HG03460 (cell line): ENCODE data around the gene BIN1.
"Not testable (repeated sequence)": the region's sequence is repeated elsewhere in the genome, so short reads cannot be mapped to it uniquely, and the experiment has no call there.

ENCODE experiments used
- ATAC-seq: cut with Tn5 transposase; IDR thresholded peaks from one replicate; pipeline ENCODE4 v1.9.1; 2021; ENCODE audit not compliant: unreplicated experiment

Gene BIN1

GRCh38 chr2:127029350-127030051 is 77.5 kb downstream of the BIN1 start:
- ATAC-seq = no peak

- not testable (repeated sequence) for ATAC-seq
These were observed 78.2 kb downstream of the BIN1 start for GRCh38 chr2:127028745-127029144.

GRCh38 chr2:127027715-127028114 is 79.2 kb downstream of the BIN1 start:
- ATAC-seq = no peak

DNA sequence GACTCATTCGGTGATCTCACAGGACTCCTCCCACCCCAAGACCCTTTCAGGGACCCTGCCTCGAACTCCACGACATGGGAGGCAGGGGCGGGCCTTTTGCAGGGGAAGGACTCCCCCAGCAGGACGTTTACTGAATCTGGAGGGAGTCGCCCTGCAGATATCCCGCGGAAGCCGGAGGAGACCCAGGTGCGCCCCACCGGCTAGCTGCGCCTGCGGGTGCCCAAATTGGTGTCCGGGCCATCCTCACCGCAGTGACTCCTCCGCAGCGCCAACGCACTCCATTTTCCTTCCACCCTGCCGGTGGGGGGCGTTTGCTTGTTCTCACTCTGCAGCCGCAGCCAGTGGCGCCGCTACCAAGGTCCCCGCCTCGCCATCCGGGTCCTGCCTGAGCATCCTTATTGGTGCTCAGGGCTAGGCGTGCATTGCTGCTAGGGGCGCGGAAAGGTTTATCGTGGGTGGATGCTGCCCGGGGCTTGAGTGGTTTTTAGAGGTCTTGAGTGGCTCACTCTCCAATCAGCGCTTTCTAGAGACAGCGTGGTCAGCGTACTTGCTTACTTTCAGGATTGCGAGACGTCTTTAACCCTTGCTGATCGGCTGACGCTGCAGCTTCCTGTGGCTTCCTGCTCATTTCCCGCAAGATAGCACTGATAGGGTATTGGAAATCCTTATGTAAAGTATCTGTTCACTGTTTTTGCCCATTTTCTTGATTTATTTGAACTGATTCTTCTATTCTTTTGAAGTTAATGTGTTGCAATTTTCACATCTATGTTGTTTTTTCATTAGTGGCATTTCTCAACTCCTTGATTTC is 81.4 kb downstream of the BIN1 start:
- ATAC-seq = peak; percentile 93

GRCh38 chr2:127024769-127025358 is 82.1 kb downstream of the BIN1 start:
- no peak for ATAC-seq

- ATAC-seq = no peak
These were observed 83.5 kb downstream of the BIN1 start for GRCh38 chr2:127023504-127023903.

GRCh38 chr2:127022817-127023216 is 84.1 kb downstream of the BIN1 start:
- ATAC-seq = no peak

GRCh38 chr2:127020536-127020935 is 86.4 kb downstream of the BIN1 start:
- no peak for ATAC-seq

DNA sequence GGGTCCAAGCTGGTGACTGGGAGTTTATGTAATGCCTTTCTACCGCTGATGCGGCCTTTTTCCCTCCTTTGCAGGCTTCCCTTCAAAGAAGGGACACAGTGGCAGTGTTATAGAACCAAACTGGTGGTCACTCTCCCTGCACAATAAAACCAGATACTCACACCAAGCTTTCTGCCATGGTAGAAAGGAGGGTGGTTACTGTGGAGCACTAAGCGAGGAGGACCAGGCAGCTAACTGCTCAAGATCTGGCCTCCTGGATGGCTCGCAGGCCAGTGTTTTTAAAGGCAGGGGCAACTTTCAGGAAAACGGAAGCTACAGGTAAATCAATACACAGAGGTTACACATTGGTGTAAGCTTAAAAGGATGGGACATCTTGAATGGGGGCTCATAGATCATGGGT is 89.4 kb downstream of the BIN1 start:
- no peak for ATAC-seq

GRCh38 chr2:127016329-127016728 is 90.6 kb downstream of the BIN1 start:
- no peak for ATAC-seq

DNA sequence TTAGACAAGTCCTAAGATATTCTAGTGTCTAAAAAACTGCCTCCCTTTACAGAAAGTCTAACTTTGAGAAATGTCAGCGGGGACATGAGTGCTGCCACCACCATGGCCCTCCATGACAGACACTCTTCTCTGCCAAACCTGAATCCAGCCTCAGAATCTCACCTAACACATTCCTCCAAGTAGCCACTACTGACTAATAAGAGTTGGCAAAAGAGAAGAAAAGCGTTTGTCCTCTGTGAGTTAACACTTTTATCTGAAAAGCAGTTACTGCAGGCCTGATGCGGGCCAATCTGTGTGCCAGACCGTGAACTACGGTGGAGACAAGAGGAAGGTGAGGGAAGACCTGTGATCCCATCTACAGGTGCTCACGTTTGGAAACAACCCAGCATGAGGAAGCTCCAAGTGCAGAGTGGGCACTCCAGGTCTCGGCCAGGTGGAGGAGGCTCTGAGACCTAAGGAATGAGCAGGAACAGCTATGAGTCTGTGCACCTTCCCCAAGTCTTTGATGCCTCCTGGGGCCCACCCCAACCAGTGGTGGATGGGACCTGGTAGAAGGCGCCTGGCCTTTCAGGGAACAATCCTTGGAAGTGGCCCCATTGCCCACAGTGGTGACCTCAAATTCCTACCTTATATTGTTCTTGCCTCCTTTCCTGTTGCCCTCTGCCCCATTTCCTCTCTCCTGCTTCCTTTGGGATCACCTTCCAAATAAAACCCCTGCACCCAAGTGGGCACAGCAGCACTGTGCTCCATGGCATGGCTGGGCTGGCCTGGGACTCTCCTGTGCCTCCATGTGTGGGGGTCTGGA is 91.6 kb downstream of the BIN1 start:
- ATAC-seq = no peak

- ATAC-seq = no peak
These were observed 92.3 kb downstream of the BIN1 start for GRCh38 chr2:127014630-127015029.

GRCh38 chr2:127014224-127014623 is 92.7 kb downstream of the BIN1 start:
- no peak for ATAC-seq

DNA sequence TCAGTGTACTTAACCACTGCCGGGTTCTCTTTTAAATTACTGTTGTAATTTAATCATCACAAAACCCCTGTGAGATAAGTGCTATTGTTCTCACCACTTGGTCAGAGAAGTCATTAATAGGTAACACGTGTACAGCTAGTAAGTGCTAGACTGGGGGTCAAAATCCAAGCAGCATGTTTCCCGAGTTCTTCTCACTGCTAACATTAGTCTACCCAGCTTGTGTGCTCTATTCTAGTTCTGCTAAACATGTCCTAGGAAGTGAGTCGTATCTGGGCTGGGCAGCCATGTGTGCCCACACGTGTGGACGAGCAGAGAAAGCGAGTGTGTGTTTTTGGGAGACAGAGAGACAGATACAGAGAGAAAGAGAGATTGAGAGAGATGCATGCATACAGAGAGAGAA is 94.1 kb downstream of the BIN1 start:
- ATAC-seq = no peak

GRCh38 chr2:127012215-127012614 is 94.7 kb downstream of the BIN1 start:
- ATAC-seq = no peak

DNA sequence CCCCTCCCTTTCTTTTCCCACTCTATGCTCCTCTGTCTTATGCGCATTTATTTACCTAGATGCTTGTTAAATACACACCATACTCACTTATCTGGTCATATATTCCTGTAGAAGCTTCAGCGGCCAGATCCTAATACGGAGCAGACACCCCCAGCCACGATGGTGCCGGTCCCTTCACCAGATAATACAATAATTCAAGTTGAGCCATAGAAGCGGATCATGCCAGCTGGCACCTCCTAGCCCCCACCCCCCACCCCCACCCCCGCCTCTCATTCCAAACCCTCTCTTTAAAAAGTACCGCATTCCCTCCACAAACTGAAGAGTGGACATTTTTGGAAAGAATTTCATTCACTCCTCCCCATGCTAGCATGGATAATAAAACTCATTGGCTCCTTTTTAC is 95.2 kb downstream of the BIN1 start:
- no peak for ATAC-seq

- no peak for ATAC-seq
These were observed 95.7 kb downstream of the BIN1 start for GRCh38 chr2:127011231-127011661.

DNA sequence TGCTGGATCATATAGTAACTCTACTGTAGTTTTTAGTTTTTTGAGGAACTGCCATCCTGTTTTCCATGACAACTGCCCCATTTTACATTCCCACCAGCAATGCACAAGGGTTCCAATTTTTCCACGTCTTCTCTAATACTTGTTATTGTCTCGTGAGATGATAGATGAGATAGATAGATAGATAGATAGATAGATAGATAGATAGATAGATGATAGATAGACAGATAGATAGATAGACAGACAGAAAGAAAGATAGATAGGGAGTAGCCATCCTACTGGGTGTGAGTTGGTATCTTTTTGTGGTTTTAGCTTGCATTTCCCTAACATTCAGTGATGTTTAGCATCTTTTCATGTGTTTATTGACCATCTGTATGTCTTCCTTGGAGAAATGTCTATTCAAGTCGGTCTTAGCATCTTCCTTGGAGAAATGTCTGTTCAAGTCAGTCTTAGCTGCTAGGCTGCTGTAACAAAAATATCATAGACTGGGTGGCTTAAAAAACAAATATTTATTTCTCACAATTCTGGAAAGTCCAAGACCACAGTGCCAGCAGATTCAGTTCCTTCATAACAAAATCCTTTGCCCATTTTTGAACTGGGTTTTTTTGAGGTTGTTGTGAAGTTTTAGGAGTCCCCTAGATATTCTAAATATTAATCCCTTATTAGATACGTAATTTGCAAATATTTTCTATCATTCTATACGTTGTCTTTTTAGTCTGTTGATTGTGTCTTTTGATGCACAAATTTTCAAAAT is 98.5 kb downstream of the BIN1 start:
- ATAC-seq = no peak

DNA sequence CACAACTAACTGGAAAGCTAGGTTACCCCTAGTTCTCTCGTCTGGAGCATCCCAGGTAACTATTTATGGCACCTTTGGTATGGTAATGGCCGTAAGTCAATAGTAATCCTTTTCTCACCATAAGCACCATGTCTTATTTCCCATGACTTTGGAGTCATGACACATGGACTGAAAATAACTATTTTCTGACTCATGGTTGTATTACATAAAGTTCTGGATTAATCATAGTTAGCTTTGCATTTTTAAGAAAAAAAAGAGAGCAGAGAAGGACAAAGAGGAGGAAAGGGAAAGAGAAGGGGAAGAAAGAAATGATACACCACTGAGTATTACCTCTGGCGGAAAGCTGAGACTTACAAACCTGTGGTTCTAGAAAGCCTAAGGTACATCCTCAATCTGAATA is 99.3 kb downstream of the BIN1 start:
- ATAC-seq = no peak

DNA sequence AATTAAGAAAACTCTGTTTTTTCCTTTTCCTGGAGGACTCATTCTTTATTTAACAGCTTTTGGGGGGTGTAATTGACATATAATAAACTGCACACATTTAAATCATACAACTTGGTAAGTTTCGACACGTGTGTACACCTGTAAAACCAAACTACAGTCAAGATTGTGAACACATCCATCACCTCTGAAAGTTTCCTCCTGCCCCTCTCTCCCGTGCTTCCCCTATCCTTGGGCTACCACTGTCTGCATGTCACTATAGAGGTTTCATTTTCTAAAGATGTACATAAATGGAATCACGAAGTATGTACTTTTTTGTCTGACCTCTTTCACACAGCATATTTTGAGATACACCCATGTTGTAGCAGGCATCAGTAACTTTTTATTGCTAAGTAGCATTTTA is 100.0 kb downstream of the BIN1 start:
- no peak for ATAC-seq
